K562 (cell line): ENCODE data around the gene TSPAN1. TPM values are rescaled to one million over a fixed set of nuclear protein-coding genes. Genes with fewer than 3 reads are reported as not detected.

Source experiments
- ATAC-seq: fragments of 200-7000 bp; cut with Tn5 transposase; 3 replicates; pipeline ENCODE4 v1.9.1; 2020; ENCODE audit warnings: moderate library complexity
- BruUV-seq: library from RNA; stranded (reverse); fragments of 400-500 nt; replicated peaks from 2 replicates; lab custom pipeline; 2021; lab: Mats Ljungman, UMichigan
- CTCF ChIA-PET: fragments of 300-600 bp; formaldehyde crosslinking; extraction: SDS; loops from one replicate; lab custom pipeline; 2021; ENCODE audit warnings: low intra/inter-chr PET ratio; lab: Yijun Ruan, JAX
- POLR2A ChIA-PET: fragments of 300-600, 350-650 bp; sonication (Branson Sonifier 250); formaldehyde crosslinking; extraction: SDS; loops from one replicate; lab custom pipeline; 2021; ENCODE audit warnings: antibody characterized with exemption, inconsistent platforms; lab: Yijun Ruan, JAX
- DNase-seq, 4 experiments: peaks; one replicate each; pipeline versions ENCODE4 v3.0.0 to v3.0.0-alpha.2; 2011 to 2018; ENCODE audit warnings: low spot score in 3 of 4, mixed read lengths in 3 of 4; ENCODE audit errors: extremely low read depth in 1 of 4
- FAIRE-seq: peaks from 2 replicates; lab custom pipeline; 2011; peaks lifted over from hg19 to GRCh38; lab: Jason Lieb, UNC
- H2AFZ ChIP-seq: 2 replicates; pipeline ENCODE4 v1.6.0; 2011; ENCODE audit warnings: low read depth, low read length, control low read depth, inconsistent platforms
- H3K27ac ChIP-seq: fragments of 200-600 bp; 3 replicates; pipeline ENCODE4 v1.8.0; 2011; ENCODE audit warnings: low read depth, mild to moderate bottlenecking, control low read depth, inconsistent platforms, low read length, moderate library complexity, mixed read lengths; ENCODE audit errors: extremely low read depth
- H3K27me3 ChIP-seq, 2 experiments: fragments of 300-600 bp in 1 of 2; 2 replicates in 1 of 2; 3 replicates in 1 of 2; pipeline versions ENCODE4 v1.6.0 to v1.8.0; 2011; ENCODE audit warnings: inconsistent platforms in 2 of 2, low read length in 2 of 2, mild to moderate bottlenecking in 1 of 2, mixed read lengths in 1 of 2, moderate library complexity in 1 of 2; ENCODE audit not compliant: control insufficient read depth in 2 of 2, insufficient read depth in 2 of 2
- H3K36me3 ChIP-seq: fragments of 300-600 bp; 3 replicates; pipeline ENCODE4 v1.8.0; 2011; ENCODE audit warnings: mild to moderate bottlenecking, low read length, inconsistent platforms; ENCODE audit not compliant: control insufficient read depth, insufficient read depth
- H3K4me1 ChIP-seq, 2 experiments: fragments of 200-600 bp in 1 of 2; replicated peaks in 1 of 2; 2 replicates in 1 of 2; 3 replicates in 1 of 2; pipeline versions ENCODE4 v1.5.1 to v1.8.0; 2011; ENCODE audit warnings: inconsistent platforms in 2 of 2, low read length in 2 of 2, mild to moderate bottlenecking in 1 of 2, mixed read lengths in 1 of 2, moderate library complexity in 1 of 2; ENCODE audit not compliant: control insufficient read depth in 2 of 2, insufficient read depth in 2 of 2
- H3K4me2 ChIP-seq: 2 replicates; pipeline ENCODE4 v1.6.1; 2011; ENCODE audit warnings: low read length, control low read depth, inconsistent platforms, mixed read lengths; ENCODE audit not compliant: insufficient read depth
- H3K4me3 ChIP-seq: fragments of 200-600 bp; sonication (generic), shearing (Covaris generic); 2 replicates; pipeline ENCODE4 v1.5.1; 2016; ENCODE audit warnings: control low read depth, inconsistent platforms
- H3K79me2 ChIP-seq: fragments of 200-600 bp; 3 replicates; pipeline ENCODE4 v1.8.0; 2011; ENCODE audit warnings: low read length, inconsistent platforms; ENCODE audit not compliant: control insufficient read depth, insufficient read depth
- H3K9ac ChIP-seq, 2 experiments: 2 replicates each; pipeline versions ENCODE4 v1.6.0 to v1.6.1; 2011; ENCODE audit warnings: low read depth in 2 of 2, low read length in 2 of 2, control low read depth in 1 of 2, inconsistent platforms in 1 of 2, mild to moderate bottlenecking in 1 of 2, mixed read lengths in 1 of 2; ENCODE audit not compliant: insufficient read depth in 1 of 2
- H3K9me1 ChIP-seq: one replicate; pipeline ENCODE4 v1.6.0; 2011; ENCODE audit warnings: inconsistent platforms, mild to moderate bottlenecking, low read length, moderate library complexity; ENCODE audit not compliant: control insufficient read depth, insufficient read depth
- H3K9me3 ChIP-seq: replicated peaks from 2 replicates; pipeline ENCODE4 v1.5.1; 2011; ENCODE audit warnings: low read depth, low read length, inconsistent platforms; ENCODE audit not compliant: control insufficient read depth, insufficient read depth
- H4K20me1 ChIP-seq: replicated peaks from 2 replicates; pipeline ENCODE4 v1.6.1; 2011; ENCODE audit warnings: low read length, inconsistent platforms, mixed read lengths; ENCODE audit not compliant: control insufficient read depth, insufficient read depth
- BACH1 ChIP-seq: fragments of 200-800 bp; sonication (Bioruptor generic); IDR thresholded peaks from 2 replicates; pipeline ENCODE4 v1.6.1; 2016; ENCODE audit warnings: missing genetic modification characterization, missing compliant biosample characterization
- ILF3 ChIP-seq: fragments of 450-650 bp; IDR thresholded peaks from 2 replicates; pipeline ENCODE4 v1.6.1; 2018; ENCODE audit warnings: antibody characterized with exemption, mild to moderate bottlenecking, moderate library complexity, borderline replicate concordance
- NR3C1 ChIP-seq: sonication (generic); formaldehyde crosslinking; IDR thresholded peaks from 2 replicates; pipeline ENCODE4 v1.8.1; 2022; ENCODE audit warnings: missing genetic modification reagents
- WGBS: fragments of 100-300 bp; shearing (Covaris generic); methylation state at CpG from one replicate; pipeline ENCODE4 v1.1.6; 2016; ENCODE audit warnings: low coverage, mixed read lengths; ENCODE audit not compliant: insufficient coverage; ENCODE audit errors: missing lambda C conversion rate; 5-methylcytosine and 5-hydroxymethylcytosine counted together
- in situ Hi-C: fragments of 300-500 bp; cut with MboI; formaldehyde crosslinking; loops from 4 replicates; pipeline ENCODE4 v1.15.0; 2018; ENCODE audit warnings: inconsistent platforms, mixed read lengths
- intact Hi-C: fragments of 100-400 bp; cut with micrococcal nuclease; formaldehyde crosslinking; loops from 2 replicates; pipeline ENCODE4 v1.14.2; 2022
- polyA plus RNA-seq, 8 experiments: library from polyadenylated mRNA; depleted of rRNA in 4 of 8; stranded (reverse) in 5 of 8; unstranded in 3 of 8; fragments of >200 nt; fragmentation: Nextera tagmentation in 2 of 8; fragmentation: Illumina TruSeq in 1 of 8; extraction: Ambion mirVana in 2 of 8; extraction: Trizol in 1 of 8; gene quantifications; 2 replicates each; pipeline versions ENCODE4 v1.2.1 to v1.2.3, GENCODE V29; 2011 to 2014; ENCODE audit warnings: inconsistent platforms in 1 of 8, missing spikeins in 1 of 8
- total RNA-seq, 7 experiments: library from RNA; depleted of rRNA in 6 of 7; stranded (reverse); fragments of >200 nt in 6 of 7; fragmentation: Illumina TruSeq in 2 of 7; extraction: Trizol in 2 of 7; gene quantifications; 2 replicates each; pipeline versions ENCODE4 v1.2.1 to v1.2.3, GENCODE V29; 2011 to 2021; ENCODE audit warnings: low replicate concordance in 1 of 7
- TF ChIP-seq, protein P1 (sequence below): sonication (generic); formaldehyde crosslinking; IDR thresholded peaks from 2 replicates; pipeline ENCODE4 v1.9.0; 2022; ENCODE audit warnings: mild to moderate bottlenecking, missing genetic modification reagents
- TF ChIP-seq, protein P2 (sequence below): fragments of 450-650 bp; formaldehyde crosslinking; IDR thresholded peaks from 2 replicates; pipeline ENCODE4 v1.4.0; 2020; ENCODE audit warnings: mild to moderate bottlenecking, moderate library complexity

The TSPAN1 gene
- total and polyA plus RNA-seq, 9 of the 15 experiments (the other 6 are each of a cell fraction or from before 2014, with no cell fraction given) = 0.58 TPM; not detected in 8

DNA sequence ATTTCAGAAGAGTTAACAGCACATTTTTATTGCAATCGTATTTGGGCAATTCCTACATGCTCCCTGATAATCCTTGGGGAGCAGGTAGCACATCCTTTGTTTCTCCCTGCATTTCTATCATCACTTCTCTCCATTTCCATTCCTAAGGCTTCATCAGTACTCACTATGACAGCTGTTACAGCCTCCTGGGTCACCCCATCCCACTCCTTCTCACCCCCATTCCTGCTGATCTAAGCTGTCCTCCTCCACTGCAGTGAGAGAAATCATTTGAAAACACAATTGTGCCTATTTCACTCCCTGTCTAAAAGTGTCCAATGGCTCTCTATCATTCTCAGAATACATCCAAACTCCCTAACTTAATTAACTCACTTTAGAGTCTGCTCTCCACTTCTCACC is 17.0 kb upstream of the TSPAN1 start:
- no TSS peak for BruUV-seq
- CTCF ChIA-PET = no interaction called here
- no peaks in the 10 kb centered on the region for H4K20me1 ChIP-seq
- H3K9me1 ChIP-seq = no peaks in the 10 kb centered on the region
- peak overlapping the region in 1 of 2 experiments; percentile 12; a peak in 1 of 4 replicates for H3K9ac ChIP-seq
- in situ Hi-C loops (no loop called here), intact Hi-C loops (loop anchor here (1.0 kb wide), 1 partner anchor 25 kb away; no protein-coding TSS in a partner anchor)
- H3K36me3 ChIP-seq = no peaks in the 10 kb centered on the region
- peak; percentile 5 for ATAC-seq
- H3K27ac ChIP-seq = peak overlapping the region; percentile 42; the same call in 1 of the 3 replicates
- 0 out of 2 replicates have a peak, but pooled peaks cover 3% of the 10 kb centered on the region for H3K9me3 ChIP-seq
- no peak overlapping the region for H3K4me3 ChIP-seq
- H3K79me2 ChIP-seq = no peaks in the 10 kb centered on the region
- FAIRE-seq = no peak
- H2AFZ ChIP-seq = no peak overlapping the region
- DNase-seq = peak in 1 of 4 experiments; percentile 44
- H3K4me2 ChIP-seq = peak overlapping the region; percentile 60
- POLR2A ChIA-PET = interaction anchor here (0.6 to 2.7 kb wide), 22 partner anchors 8 to 1437 kb away, joined by 3 to 15 read pairs (median 4); partner anchors contain the start of genes PIK3R3 and PRDX1
- TF ChIP-seq, protein P1, sequence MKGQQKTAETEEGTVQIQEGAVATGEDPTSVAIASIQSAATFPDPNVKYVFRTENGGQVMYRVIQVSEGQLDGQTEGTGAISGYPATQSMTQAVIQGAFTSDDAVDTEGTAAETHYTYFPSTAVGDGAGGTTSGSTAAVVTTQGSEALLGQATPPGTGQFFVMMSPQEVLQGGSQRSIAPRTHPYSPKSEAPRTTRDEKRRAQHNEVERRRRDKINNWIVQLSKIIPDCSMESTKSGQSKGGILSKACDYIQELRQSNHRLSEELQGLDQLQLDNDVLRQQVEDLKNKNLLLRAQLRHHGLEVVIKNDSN (CRISPR knock-in tag) = 0 out of 2 replicates have a peak, but pooled peaks have one; percentile 1
- TF ChIP-seq BACH1 (0 out of 2 replicates have a peak, but pooled peaks have one; percentile 8), ILF3 (no peak), NR3C1 (CRISPR knock-in tag) (no peak)
- TF ChIP-seq, protein P2, sequence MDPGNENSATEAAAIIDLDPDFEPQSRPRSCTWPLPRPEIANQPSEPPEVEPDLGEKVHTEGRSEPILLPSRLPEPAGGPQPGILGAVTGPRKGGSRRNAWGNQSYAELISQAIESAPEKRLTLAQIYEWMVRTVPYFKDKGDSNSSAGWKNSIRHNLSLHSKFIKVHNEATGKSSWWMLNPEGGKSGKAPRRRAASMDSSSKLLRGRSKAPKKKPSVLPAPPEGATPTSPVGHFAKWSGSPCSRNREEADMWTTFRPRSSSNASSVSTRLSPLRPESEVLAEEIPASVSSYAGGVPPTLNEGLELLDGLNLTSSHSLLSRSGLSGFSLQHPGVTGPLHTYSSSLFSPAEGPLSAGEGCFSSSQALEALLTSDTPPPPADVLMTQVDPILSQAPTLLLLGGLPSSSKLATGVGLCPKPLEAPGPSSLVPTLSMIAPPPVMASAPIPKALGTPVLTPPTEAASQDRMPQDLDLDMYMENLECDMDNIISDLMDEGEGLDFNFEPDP (CRISPR knock-in tag) = no peak
- WGBS = 50% methylated on average over 1 of the region's 1 CpG
- H3K4me1 ChIP-seq = peaks cover 36 to 46% of the 10 kb centered on the region in 2 experiments
- peaks cover 0 to 1% of the 10 kb centered on the region in 2 experiments; a peak in 2 of 5 replicates for H3K27me3 ChIP-seq
